Measurements from ENCODE around the gene MYBPH. TPM values are rescaled to one million over a fixed set of nuclear protein-coding genes. Genes with fewer than 3 reads are reported as not detected.

Gene MYBPH
- total RNA-seq, 4 donors from 2014 or later: not detected

DNA sequence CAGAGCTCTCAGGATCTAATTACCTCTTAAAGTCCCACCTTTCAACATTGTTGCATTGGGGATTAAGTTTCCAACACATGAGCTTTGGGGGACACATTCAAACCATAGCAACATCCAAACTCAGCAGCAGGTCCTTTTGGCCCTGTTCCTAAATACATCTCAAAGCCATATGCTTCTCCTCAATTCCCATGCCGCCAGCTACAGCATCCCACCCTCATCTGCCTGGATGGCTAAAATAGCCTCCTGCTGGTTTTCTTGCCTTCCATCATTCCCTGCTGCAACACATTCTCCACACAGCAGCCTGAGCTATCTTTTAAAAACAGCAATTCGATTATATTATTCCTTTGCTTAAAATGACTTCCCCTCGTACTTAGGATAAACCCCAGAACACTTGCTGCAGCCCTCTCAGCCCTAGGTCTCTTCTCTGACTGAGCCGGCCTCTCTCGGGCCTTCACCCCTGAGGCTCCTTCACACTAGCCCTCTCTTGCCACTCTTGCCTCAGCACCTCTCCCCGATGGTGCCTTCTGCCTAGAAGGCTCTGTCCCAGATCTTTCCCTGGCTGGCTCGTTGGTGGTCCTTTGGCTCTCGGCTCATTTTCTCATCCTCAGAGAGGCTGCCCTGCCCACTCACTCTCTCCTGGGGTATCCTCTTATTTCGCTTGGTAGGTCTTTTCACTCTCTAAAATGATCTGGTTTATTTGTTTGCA lies 16.5 kb downstream of the MYBPH start:
- WGBS: 77% methylated on average over 9 of the region's 9 CpGs
- Histone ChIP-seq H3K36me3 (no peaks in the 10 kb centered on the region), H3K4me1 (no peaks in the 10 kb centered on the region), H3K27ac (replicated peaks in 1 of 4) (no peak overlapping the region), H3K27me3 (peaks cover 0 to 18% (median 0%) of the 10 kb centered on the region in 4 donors), H3K9me3 (peaks cover 0 to 8% (median 0%) of the 10 kb centered on the region in 4 donors), H3K4me3 (no peak overlapping the region)
- DNase-seq (ENCODE audit: extremely low spot score): no peak
- intact Hi-C loops (cut with DNase I): no loop called here
- no peak for TF ChIP-seq EP300 (IDR thresholded peaks at IDR 0.05)
- TF ChIP-seq, protein P1, sequence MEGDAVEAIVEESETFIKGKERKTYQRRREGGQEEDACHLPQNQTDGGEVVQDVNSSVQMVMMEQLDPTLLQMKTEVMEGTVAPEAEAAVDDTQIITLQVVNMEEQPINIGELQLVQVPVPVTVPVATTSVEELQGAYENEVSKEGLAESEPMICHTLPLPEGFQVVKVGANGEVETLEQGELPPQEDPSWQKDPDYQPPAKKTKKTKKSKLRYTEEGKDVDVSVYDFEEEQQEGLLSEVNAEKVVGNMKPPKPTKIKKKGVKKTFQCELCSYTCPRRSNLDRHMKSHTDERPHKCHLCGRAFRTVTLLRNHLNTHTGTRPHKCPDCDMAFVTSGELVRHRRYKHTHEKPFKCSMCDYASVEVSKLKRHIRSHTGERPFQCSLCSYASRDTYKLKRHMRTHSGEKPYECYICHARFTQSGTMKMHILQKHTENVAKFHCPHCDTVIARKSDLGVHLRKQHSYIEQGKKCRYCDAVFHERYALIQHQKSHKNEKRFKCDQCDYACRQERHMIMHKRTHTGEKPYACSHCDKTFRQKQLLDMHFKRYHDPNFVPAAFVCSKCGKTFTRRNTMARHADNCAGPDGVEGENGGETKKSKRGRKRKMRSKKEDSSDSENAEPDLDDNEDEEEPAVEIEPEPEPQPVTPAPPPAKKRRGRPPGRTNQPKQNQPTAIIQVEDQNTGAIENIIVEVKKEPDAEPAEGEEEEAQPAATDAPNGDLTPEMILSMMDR (IDR thresholded peaks at IDR 0.05): no peak
- no peak for TF ChIP-seq POLR2AphosphoS5 (IDR thresholded peaks at IDR 0.05)
- TF ChIP-seq POLR2A (IDR thresholded peaks at IDR 0.05; ENCODE audit: low read depth): no peak

DNA sequence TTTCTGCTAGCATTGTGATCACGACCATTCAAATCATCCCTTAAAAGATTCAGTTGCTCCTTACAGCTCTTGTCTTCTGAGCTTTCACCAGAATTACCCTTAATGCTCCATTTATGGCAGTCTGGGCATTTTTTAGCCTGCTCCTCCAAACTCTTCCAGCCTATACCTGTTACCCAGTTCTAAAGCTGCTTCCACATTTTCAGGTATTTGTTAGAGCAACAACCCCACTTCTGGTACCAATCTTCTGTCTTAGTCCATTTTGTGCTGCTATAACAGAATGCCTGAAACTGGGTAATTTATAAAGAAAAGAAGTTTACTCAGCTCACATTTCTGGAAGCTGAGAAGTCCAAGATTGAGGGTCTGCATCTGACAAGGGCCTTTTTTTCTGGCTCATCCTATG lies 17.2 kb downstream of the MYBPH start:
- 90% methylated on average over 1 of the region's 1 CpG for WGBS

DNA sequence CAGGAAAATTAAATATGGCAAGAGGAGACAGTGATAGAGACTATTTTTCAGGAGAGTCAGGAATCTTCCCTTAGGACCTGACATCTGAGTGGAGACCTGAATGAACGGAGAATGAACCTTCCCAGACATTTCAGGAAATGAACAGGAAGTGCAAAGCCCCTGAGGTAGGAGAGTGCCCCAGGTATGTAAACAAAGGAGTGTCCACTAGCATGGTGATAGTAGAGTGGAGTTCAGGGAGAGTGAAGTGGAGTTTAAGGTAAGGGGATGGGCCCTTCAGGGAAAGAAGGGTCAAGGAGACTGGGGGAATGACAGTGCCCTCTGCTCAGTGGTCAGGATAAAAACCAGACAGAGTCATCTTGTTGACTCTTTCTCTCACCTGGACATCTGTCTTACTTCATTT lies 19.3 kb downstream of the MYBPH start:
- Histone ChIP-seq H3K27me3 (peaks cover 0 to 8% (median 0%) of the 10 kb centered on the region in 4 donors), H3K9me3 (peaks cover 0 to 8% (median 0%) of the 10 kb centered on the region in 4 donors), H3K4me3 (no peak overlapping the region), H3K27ac (replicated peaks in 1 of 4) (no peak overlapping the region), H3K36me3 (no peaks in the 10 kb centered on the region), H3K4me1 (peaks cover 0 to 4% (median 2%) of the 10 kb centered on the region in 4 donors)
- no peak for DNase-seq (ENCODE audit: extremely low spot score)
- intact Hi-C loops (cut with DNase I): no loop called here
- TF ChIP-seq, protein P1 (IDR thresholded peaks at IDR 0.05): no peak
- no peak for TF ChIP-seq EP300 (IDR thresholded peaks at IDR 0.05)
- no peak for TF ChIP-seq POLR2AphosphoS5 (IDR thresholded peaks at IDR 0.05)
- no peak for TF ChIP-seq POLR2A (IDR thresholded peaks at IDR 0.05; ENCODE audit: low read depth)
- 84% methylated on average over 1 of the region's 1 CpG for WGBS

More for the DNA sequence above, 17.2 kb downstream of the MYBPH start:
- Histone ChIP-seq H3K4me1 (peaks cover 0 to 4% (median 2%) of the 10 kb centered on the region in 4 donors), H3K27me3 (peaks cover 0 to 20% (median 0%) of the 10 kb centered on the region in 4 donors), H3K4me3 (no peak overlapping the region), H3K9me3 (peaks cover 0 to 8% (median 0%) of the 10 kb centered on the region in 4 donors), H3K36me3 (no peaks in the 10 kb centered on the region), H3K27ac (replicated peaks in 1 of 4) (no peak overlapping the region)
- TF ChIP-seq EP300 (IDR thresholded peaks at IDR 0.05) (no peak), POLR2AphosphoS5 (IDR thresholded peaks at IDR 0.05) (no peak), POLR2A (IDR thresholded peaks at IDR 0.05; ENCODE audit: low read depth) (no peak)
- TF ChIP-seq, protein P1 (IDR thresholded peaks at IDR 0.05): no peak
- intact Hi-C loops (cut with DNase I): no loop called here
- DNase-seq (ENCODE audit: extremely low spot score): no peak

DNA sequence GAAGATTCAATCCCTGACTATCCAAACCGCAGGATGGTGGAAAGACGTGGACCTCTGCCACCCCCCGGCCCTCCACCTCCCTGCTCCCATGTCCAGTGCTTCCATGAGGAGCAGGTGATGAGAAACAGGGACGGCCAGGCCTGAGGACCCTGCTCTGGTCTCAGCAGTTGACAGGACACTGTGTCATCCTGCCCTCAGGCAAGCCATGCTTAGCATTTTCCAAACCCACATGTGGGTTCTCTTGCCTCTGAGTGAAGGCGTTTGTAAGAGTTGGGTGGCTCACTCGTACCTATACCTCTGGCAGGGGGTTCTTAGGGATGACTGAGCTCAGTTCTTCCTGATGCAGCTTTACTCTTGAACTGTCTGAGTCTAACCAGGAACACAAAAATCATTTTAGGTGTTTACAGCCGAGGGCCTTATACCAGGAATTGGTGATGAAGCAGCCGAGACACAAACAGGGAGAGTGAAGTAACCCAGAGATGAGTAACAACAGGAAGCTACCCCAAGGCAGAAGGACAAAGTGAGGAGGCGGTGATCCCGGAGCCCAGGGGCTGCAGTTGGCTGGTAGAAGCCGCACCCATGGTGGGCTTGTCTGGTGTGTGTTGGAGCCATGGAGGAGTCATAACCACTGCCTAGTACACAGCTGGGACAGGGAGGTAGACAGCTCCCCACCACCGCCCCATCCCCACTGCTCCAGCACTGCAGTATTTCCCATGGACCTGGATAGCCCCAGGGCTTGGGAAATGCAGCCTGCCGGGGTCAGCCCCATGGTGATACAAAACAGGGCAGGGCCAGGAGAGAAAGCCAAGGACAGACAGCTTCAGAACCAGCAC lies 21.4 kb downstream of the MYBPH start:
- Histone ChIP-seq H3K27me3 (peaks cover 0 to 15% (median 0%) of the 10 kb centered on the region in 4 donors), H3K27ac (replicated peaks in 1 of 4) (no peak overlapping the region), H3K4me1 (peaks cover 0 to 4% (median 2%) of the 10 kb centered on the region in 4 donors), H3K4me3 (no peak overlapping the region), H3K36me3 (no peaks in the 10 kb centered on the region), H3K9me3 (peaks cover 0 to 8% (median 0%) of the 10 kb centered on the region in 4 donors)
- TF ChIP-seq POLR2AphosphoS5 (IDR thresholded peaks at IDR 0.05): no peak
- TF ChIP-seq, protein P1 (IDR thresholded peaks at IDR 0.05): no peak
- no peak for TF ChIP-seq POLR2A (IDR thresholded peaks at IDR 0.05; ENCODE audit: low read depth)
- no peak for TF ChIP-seq EP300 (IDR thresholded peaks at IDR 0.05)
- no peak for DNase-seq (ENCODE audit: extremely low spot score)
- 88% methylated on average over 12 of the region's 13 CpGs for WGBS
- intact Hi-C loops (cut with DNase I): no loop called here
